ENCODE measurements around the gene TFR2.

DNA sequence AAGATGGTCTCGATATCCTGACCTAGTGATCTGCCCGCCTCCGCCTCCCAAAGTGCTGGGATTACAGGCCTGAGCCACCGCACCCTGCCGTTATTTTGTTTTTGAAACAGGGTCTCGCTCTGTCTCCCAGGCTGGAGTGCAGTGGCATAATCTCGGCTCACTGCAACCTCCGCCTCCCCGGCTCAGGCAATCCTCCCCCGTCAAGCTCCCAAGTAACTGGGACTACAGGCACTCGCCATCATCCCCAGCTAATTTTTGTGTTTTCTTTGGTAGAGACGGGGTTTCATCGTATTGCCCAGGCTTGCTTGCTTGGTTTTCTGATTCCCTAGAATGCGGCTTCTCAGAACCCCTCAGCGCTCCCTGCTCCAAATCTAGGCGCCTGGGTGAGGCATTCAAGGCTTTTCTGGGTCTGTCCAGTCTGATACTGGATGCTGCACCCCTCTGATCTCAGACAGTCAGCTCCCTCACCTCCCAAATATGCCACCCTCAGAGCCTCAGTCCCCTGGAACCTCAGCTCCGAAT, 1.3 kb downstream of the TFR2 start:
- TF ChIP-seq, protein P1, sequence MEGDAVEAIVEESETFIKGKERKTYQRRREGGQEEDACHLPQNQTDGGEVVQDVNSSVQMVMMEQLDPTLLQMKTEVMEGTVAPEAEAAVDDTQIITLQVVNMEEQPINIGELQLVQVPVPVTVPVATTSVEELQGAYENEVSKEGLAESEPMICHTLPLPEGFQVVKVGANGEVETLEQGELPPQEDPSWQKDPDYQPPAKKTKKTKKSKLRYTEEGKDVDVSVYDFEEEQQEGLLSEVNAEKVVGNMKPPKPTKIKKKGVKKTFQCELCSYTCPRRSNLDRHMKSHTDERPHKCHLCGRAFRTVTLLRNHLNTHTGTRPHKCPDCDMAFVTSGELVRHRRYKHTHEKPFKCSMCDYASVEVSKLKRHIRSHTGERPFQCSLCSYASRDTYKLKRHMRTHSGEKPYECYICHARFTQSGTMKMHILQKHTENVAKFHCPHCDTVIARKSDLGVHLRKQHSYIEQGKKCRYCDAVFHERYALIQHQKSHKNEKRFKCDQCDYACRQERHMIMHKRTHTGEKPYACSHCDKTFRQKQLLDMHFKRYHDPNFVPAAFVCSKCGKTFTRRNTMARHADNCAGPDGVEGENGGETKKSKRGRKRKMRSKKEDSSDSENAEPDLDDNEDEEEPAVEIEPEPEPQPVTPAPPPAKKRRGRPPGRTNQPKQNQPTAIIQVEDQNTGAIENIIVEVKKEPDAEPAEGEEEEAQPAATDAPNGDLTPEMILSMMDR (IDR thresholded peaks at IDR 0.05), result no peak
- TF ChIP-seq, protein P2, sequence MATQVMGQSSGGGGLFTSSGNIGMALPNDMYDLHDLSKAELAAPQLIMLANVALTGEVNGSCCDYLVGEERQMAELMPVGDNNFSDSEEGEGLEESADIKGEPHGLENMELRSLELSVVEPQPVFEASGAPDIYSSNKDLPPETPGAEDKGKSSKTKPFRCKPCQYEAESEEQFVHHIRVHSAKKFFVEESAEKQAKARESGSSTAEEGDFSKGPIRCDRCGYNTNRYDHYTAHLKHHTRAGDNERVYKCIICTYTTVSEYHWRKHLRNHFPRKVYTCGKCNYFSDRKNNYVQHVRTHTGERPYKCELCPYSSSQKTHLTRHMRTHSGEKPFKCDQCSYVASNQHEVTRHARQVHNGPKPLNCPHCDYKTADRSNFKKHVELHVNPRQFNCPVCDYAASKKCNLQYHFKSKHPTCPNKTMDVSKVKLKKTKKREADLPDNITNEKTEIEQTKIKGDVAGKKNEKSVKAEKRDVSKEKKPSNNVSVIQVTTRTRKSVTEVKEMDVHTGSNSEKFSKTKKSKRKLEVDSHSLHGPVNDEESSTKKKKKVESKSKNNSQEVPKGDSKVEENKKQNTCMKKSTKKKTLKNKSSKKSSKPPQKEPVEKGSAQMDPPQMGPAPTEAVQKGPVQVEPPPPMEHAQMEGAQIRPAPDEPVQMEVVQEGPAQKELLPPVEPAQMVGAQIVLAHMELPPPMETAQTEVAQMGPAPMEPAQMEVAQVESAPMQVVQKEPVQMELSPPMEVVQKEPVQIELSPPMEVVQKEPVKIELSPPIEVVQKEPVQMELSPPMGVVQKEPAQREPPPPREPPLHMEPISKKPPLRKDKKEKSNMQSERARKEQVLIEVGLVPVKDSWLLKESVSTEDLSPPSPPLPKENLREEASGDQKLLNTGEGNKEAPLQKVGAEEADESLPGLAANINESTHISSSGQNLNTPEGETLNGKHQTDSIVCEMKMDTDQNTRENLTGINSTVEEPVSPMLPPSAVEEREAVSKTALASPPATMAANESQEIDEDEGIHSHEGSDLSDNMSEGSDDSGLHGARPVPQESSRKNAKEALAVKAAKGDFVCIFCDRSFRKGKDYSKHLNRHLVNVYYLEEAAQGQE (IDR thresholded peaks at IDR 0.05; ENCODE audit: insufficient read depth in 1 of 2, low read depth in 2 of 2, low read length in 1 of 2), result no peak
- TF ChIP-seq POLR2AphosphoS5 (IDR thresholded peaks at IDR 0.05; ENCODE audit: low read depth, low read length), result no peak
